Testis (tissue), 3 donors: ENCODE measurements around the gene ADRA1B. TPM values are rescaled to one million over a fixed set of nuclear protein-coding genes. Genes with fewer than 3 reads are reported as not detected.

Experiments
- DNase-seq: peaks from one replicate; pipeline ENCODE4 v3.0.0-alpha.2; 2019
- H3K27ac ChIP-seq, 2 donors: fragments of 200-600 bp; sonication (generic); one replicate each; pipeline ENCODE4 v1.5.1; 2019
- H3K27me3 ChIP-seq: fragments of 200-600 bp; sonication (generic); one replicate; pipeline ENCODE4 v1.5.1; 2019
- H3K36me3 ChIP-seq: fragments of 200-600 bp; sonication (generic); one replicate; pipeline ENCODE4 v1.5.1; 2017; ENCODE audit warnings: low read depth; ENCODE audit errors: missing control alignments
- H3K4me1 ChIP-seq: fragments of 200-600 bp; sonication (generic); one replicate; pipeline ENCODE4 v1.5.1; 2019
- H3K4me3 ChIP-seq, 2 donors: fragments of 200-600 bp; sonication (generic); one replicate each; pipeline ENCODE4 v1.5.1; 2017 to 2019
- H3K9me3 ChIP-seq: fragments of 200-600 bp; sonication (generic); one replicate; pipeline ENCODE4 v1.5.1; 2017
- CTCF ChIP-seq, 3 experiments: fragments of 450-650 bp in 2 of 3; fragments of 200-600 bp in 1 of 3; sonication (generic) in 1 of 3; IDR thresholded peaks; one replicate each; pipeline ENCODE4 v1.5.1; 2016 to 2019; ENCODE audit warnings: antibody characterized with exemption in 3 of 3, mild to moderate bottlenecking in 2 of 3, moderate library complexity in 1 of 3
- POLR2A ChIP-seq: fragments of 450-650 bp; IDR thresholded peaks from one replicate; pipeline ENCODE4 v1.6.1; 2017; ENCODE audit warnings: antibody characterized with exemption, mild to moderate bottlenecking, moderate library complexity
- WGBS, 2 donors: methylation state at CpG; one replicate each; pipeline ENCODE4 v1.1.5; 2018; 5-methylcytosine and 5-hydroxymethylcytosine counted together
- intact Hi-C: fragments of 100-400 bp; cut with DNase I; formaldehyde crosslinking; loops from one replicate; pipeline ENCODE4 v1.15.1; 2023; ENCODE audit warnings: low total_unique reads
- polyA plus RNA-seq: library from polyadenylated mRNA; stranded (reverse); fragments of 350-450 nt; fragmentation: Illumina TruSeq; extraction: RNeasy Lipid Tissue Mini Kit (QIAGEN cat#74804); gene quantifications from one replicate; pipeline ENCODE4 v1.2.3, GENCODE V29; 2014; ENCODE audit warnings: low read depth, low replicate concordance; ENCODE audit not compliant: insufficient read depth
- total RNA-seq, 2 donors: library from RNA; depleted of rRNA; stranded (reverse); fragments of >200 nt; gene quantifications; one replicate each; pipeline ENCODE4 v1.2.3, GENCODE V29; 2016

The ADRA1B gene
- total and polyA plus RNA-seq, 3 donors from 2014 or later, result 0.93 to 1.2 (median 1.1) TPM

- WGBS, 2 donors, result 41 to 48% methylated on average over 2 to 7 of the region's 7 CpGs
- H3K9me3 ChIP-seq, result no peaks in the 10 kb centered on the region
- H3K36me3 ChIP-seq, result no peaks in the 10 kb centered on the region
- H3K4me3 ChIP-seq, result no peak overlapping the region
- peak overlapping the region; percentile 57 to 68 for H3K27ac ChIP-seq
- H3K4me1 ChIP-seq, result peaks cover 21% of the 10 kb centered on the region
- peak; percentile 74 for DNase-seq
- intact Hi-C loops, result no loop called here
- H3K27me3 ChIP-seq, result no peaks in the 10 kb centered on the region
- TF ChIP-seq POLR2A, result no peak
- no peak for TF ChIP-seq CTCF (IDR thresholded peaks at IDR 0.05)
These were observed 38.3 kb upstream of the ADRA1B start for GRCh38 chr5:159877894-159878448.

GRCh38 chr5:159878988-159879471 lies 37.3 kb upstream of the ADRA1B start:
- peaks cover 21% of the 10 kb centered on the region for H3K4me1 ChIP-seq

GRCh38 chr5:159880676-159881075 lies 35.6 kb upstream of the ADRA1B start:
- no peak for DNase-seq
- 91 to 92% methylated on average over 2 of the region's 2 CpGs for WGBS, 2 donors
- intact Hi-C loops, result no loop called here
- Histone ChIP-seq H3K4me3 (no peak overlapping the region), H3K27me3 (no peaks in the 10 kb centered on the region), H3K9me3 (no peaks in the 10 kb centered on the region), H3K36me3 (no peaks in the 10 kb centered on the region), H3K27ac (no peak overlapping the region), H3K4me1 (peaks cover 21% of the 10 kb centered on the region)
- TF ChIP-seq CTCF (IDR thresholded peaks at IDR 0.05) (no peak), POLR2A (no peak)

More at GRCh38 chr5:159878988-159879471, 37.3 kb upstream of the ADRA1B start:
- TF ChIP-seq CTCF (IDR thresholded peaks at IDR 0.05), result no peak
- no peak for TF ChIP-seq POLR2A
- Histone ChIP-seq H3K9me3 (no peaks in the 10 kb centered on the region), H3K27ac (peak overlapping the region in 1 of 2 donors; percentile 48), H3K4me3 (no peak overlapping the region), H3K27me3 (no peaks in the 10 kb centered on the region), H3K36me3 (no peaks in the 10 kb centered on the region)
- intact Hi-C loops, result no loop called here
- 25 to 46% methylated on average over 5 to 11 of the region's 11 CpGs for WGBS, 2 donors
- DNase-seq, result peak; percentile 76

- H3K9me3 ChIP-seq, result no peaks in the 10 kb centered on the region
- H3K27me3 ChIP-seq, result no peaks in the 10 kb centered on the region
- DNase-seq, result no peak
- intact Hi-C loops, result no loop called here
- no peak overlapping the region for H3K4me3 ChIP-seq
- TF ChIP-seq POLR2A, result no peak
- no peak for TF ChIP-seq CTCF (IDR thresholded peaks at IDR 0.05)
- H3K36me3 ChIP-seq, result no peaks in the 10 kb centered on the region
- no peak overlapping the region for H3K27ac ChIP-seq
- peaks cover 21% of the 10 kb centered on the region for H3K4me1 ChIP-seq
- WGBS, 2 donors, result 69 to 78% methylated on average over 2 of the region's 2 CpGs
These were observed 34.3 kb upstream of the ADRA1B start for GRCh38 chr5:159881967-159882366.

- TF ChIP-seq CTCF (IDR thresholded peaks at IDR 0.05) (no peak), POLR2A (no peak)
- Histone ChIP-seq H3K36me3 (no peaks in the 10 kb centered on the region), H3K9me3 (no peaks in the 10 kb centered on the region), H3K4me1 (peaks cover 9% of the 10 kb centered on the region), H3K27me3 (no peaks in the 10 kb centered on the region), H3K27ac (no peak overlapping the region), H3K4me3 (no peak overlapping the region)
- intact Hi-C loops, result no loop called here
- no peak for DNase-seq
These were observed 32.7 kb upstream of the ADRA1B start for GRCh38 chr5:159883522-159883950.
